DOHH2 (cell line): ENCODE measurements around the gene CPNE5.
"Not testable (repeated sequence)": the region's sequence is repeated elsewhere in the genome, so short reads cannot be mapped to it uniquely, and the experiment has no call there.

ENCODE experiments used
- H3F3A ChIP-seq: fragments of 200-600 bp; sonication (generic), shearing (Covaris generic); 2 replicates; pipeline ENCODE4 v1.6.0; 2016; ENCODE audit warnings: antibody characterized with exemption, mild to moderate bottlenecking; ENCODE audit not compliant: control insufficient read depth, insufficient read depth
- H3K27ac ChIP-seq: fragments of 200-600 bp; sonication (generic); 2 replicates; pipeline ENCODE4 v1.5.1; 2014; ENCODE audit warnings: low read depth, mild to moderate bottlenecking, low read length, moderate library complexity
- H3K27me3 ChIP-seq: fragments of 200-600 bp; sonication (generic); 2 replicates; pipeline ENCODE4 v1.6.1; 2014; ENCODE audit warnings: mild to moderate bottlenecking, low read length, mixed read lengths; ENCODE audit not compliant: control insufficient read depth
- H3K36me3 ChIP-seq: fragments of 200-600 bp; sonication (generic); 2 replicates; pipeline ENCODE4 v1.6.1; 2014; ENCODE audit warnings: mild to moderate bottlenecking, low read length, moderate library complexity, mixed read lengths; ENCODE audit not compliant: control insufficient read depth
- H3K4me1 ChIP-seq: fragments of 200-600 bp; sonication (generic); 2 replicates; pipeline ENCODE4 v1.6.1; 2014; ENCODE audit warnings: mild to moderate bottlenecking, low read length, mixed read lengths; ENCODE audit not compliant: control insufficient read depth
- H3K4me2 ChIP-seq: fragments of 200-600 bp; sonication (generic); 2 replicates; pipeline ENCODE4 v1.6.0; 2014; ENCODE audit warnings: mild to moderate bottlenecking, low read length, moderate library complexity
- H3K4me3 ChIP-seq: fragments of 200-600 bp; sonication (generic); 2 replicates; pipeline ENCODE4 v1.5.1; 2014; ENCODE audit warnings: mild to moderate bottlenecking, low read length, mixed read lengths
- H3K79me2 ChIP-seq: fragments of 200-600 bp; sonication (generic); 2 replicates; pipeline ENCODE4 v1.6.1; 2014; ENCODE audit warnings: mild to moderate bottlenecking, low read length, mixed read lengths; ENCODE audit not compliant: control insufficient read depth
- H3K9me2 ChIP-seq: fragments of 200-600 bp; sonication (generic); replicated peaks from 2 replicates; pipeline ENCODE4 v1.6.1; 2014; ENCODE audit warnings: mild to moderate bottlenecking, low read length, mixed read lengths; ENCODE audit not compliant: control insufficient read depth
- H3K9me3 ChIP-seq: fragments of 200-600 bp; sonication (generic); 2 replicates; pipeline ENCODE4 v1.6.1; 2014; ENCODE audit warnings: antibody characterized with exemption, low read length, mixed read lengths; ENCODE audit not compliant: control insufficient read depth, insufficient read depth
- H4K20me1 ChIP-seq: fragments of 200-600 bp; sonication (generic); 2 replicates; pipeline ENCODE4 v1.6.0; 2014; ENCODE audit warnings: low read depth, mild to moderate bottlenecking, antibody characterized with exemption, low read length, moderate library complexity; ENCODE audit not compliant: control insufficient read depth, insufficient read depth
- CTCF ChIP-seq: fragments of 200-600 bp; sonication (generic); IDR thresholded peaks from one replicate; pipeline ENCODE4 v1.5.1; 2014; ENCODE audit warnings: antibody characterized with exemption, mild to moderate bottlenecking, low read depth, low read length; ENCODE audit not compliant: poor library complexity, severe bottlenecking
- EZH2phosphoT487 ChIP-seq: fragments of 200-600 bp; sonication (generic); IDR thresholded peaks from 2 replicates; pipeline ENCODE4 v1.6.1; 2017; ENCODE audit warnings: borderline replicate concordance, mild to moderate bottlenecking, antibody characterized with exemption, low read length, moderate library complexity, mixed read lengths

Gene CPNE5

GRCh38 chr6:36712816-36713215 lies 126.4 kb downstream of the CPNE5 start:
- H3K27me3 ChIP-seq, result 0 out of 2 replicates have a peak, but pooled peaks cover 4% of the 10 kb centered on the region
- H3K36me3 ChIP-seq, result no peaks in the 10 kb centered on the region
- no peaks in the 10 kb centered on the region for H3K4me1 ChIP-seq
- no peak overlapping the region for H3K4me2 ChIP-seq
- no peak overlapping the region for H3K27ac ChIP-seq
- no peaks in the 10 kb centered on the region for H3F3A ChIP-seq
- no peak overlapping the region for H3K4me3 ChIP-seq
- no peaks in the 10 kb centered on the region for H3K9me2 ChIP-seq
- H3K9me3 ChIP-seq, result no peaks in the 10 kb centered on the region
- no peak for TF ChIP-seq CTCF
- no peak for TF ChIP-seq EZH2phosphoT487
- H3K79me2 ChIP-seq, result no peaks in the 10 kb centered on the region
- no peaks in the 10 kb centered on the region for H4K20me1 ChIP-seq

DNA sequence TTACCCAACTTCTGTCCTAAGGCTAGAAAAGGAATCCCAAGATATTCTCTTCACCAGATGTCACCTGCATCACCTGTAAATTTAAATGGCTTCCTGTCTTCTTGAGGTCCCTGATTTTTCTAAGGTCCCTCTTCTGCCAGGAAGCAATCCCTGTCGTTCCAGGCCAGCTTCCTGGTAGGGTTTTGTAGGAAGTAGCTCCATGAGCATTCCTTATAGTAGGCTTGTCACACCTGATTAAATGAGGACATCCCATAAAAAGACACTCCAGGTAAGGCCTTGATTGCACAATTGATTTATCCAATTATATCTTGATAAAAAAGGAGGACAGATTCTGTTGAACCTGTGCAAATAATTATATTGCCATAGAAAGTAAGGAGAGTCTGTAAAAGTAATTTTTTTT lies 132.9 kb downstream of the CPNE5 start:
- Histone ChIP-seq H3F3A (no peaks in the 10 kb centered on the region), H3K9me2 (no peaks in the 10 kb centered on the region), H3K4me3 (no peak overlapping the region), H3K4me2 (no peak overlapping the region), H3K4me1 (no peaks in the 10 kb centered on the region), H3K9me3 (no peaks in the 10 kb centered on the region), H4K20me1 (no peaks in the 10 kb centered on the region), H3K27ac (no peak overlapping the region), H3K79me2 (no peaks in the 10 kb centered on the region), H3K27me3 (no peaks in the 10 kb centered on the region; the same call in 1 of the 2 replicates), H3K36me3 (no peaks in the 10 kb centered on the region)
- no peak for TF ChIP-seq CTCF
- TF ChIP-seq EZH2phosphoT487, result no peak

DNA sequence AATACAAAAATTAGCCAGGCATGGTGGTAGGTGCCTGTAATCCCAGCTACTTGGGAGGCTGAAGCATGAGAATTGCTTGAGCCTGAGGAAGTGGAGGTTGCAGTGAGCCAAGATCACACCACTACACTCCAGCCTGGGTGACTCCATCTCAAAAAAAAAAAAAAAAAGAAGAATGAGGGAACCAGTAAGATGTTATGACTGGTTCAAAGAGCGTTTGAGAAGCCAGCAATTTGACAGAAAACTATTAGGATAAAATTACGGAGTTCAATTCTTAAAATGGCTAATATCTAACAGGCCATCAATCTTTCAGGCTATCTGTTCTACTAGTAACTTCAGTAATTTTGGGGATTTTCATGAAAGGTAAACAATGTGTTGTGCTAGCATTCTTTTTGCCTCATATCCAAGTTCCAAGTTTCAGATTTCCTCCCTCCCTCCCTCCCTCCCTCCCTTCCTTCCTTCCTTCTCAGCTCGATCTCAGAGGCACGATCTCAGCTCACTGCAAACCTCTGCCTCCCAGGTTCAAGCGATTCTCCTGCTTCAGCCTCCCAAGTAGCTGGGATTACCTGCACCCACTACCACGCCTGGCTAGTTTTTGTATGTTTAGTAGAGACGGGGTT lies 134.2 kb downstream of the CPNE5 start:
- H3K4me3 ChIP-seq, H3K9me3 ChIP-seq, H3K79me2 ChIP-seq, H3F3A ChIP-seq, H4K20me1 ChIP-seq, H3K9me2 ChIP-seq, H3K27me3 ChIP-seq, H3K4me1 ChIP-seq, H3K4me2 ChIP-seq, H3K36me3 ChIP-seq, H3K27ac ChIP-seq: not testable (repeated sequence)

DNA sequence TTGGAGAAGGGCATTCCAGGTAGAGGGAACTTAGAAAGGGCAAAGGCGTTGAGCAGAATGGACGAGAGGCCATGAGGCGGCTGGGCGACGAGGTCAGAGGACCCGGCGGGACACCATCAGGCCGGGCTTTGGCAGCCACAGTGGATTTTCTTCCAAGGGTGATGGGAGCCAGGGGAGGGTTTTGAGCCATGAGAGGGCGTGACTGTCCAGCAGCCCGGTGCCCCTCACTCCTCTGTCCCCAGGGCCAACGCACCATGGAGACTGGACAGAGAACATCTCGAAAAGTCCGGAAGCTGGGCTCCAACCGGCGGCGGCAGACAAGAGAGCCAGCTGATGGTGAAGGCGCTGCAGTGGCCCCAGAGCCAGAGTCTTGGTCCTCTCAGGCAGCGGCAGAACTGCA lies 135.3 kb downstream of the CPNE5 start:
- Histone ChIP-seq H3K27ac (no peak overlapping the region), H3K9me3 (no peaks in the 10 kb centered on the region), H3K9me2 (no peaks in the 10 kb centered on the region), H3K4me3 (no peak overlapping the region), H3K79me2 (no peaks in the 10 kb centered on the region), H3K4me1 (no peaks in the 10 kb centered on the region), H3K4me2 (no peak overlapping the region), H3K27me3 (no peaks in the 10 kb centered on the region; the same call in 1 of the 2 replicates), H3F3A (no peaks in the 10 kb centered on the region), H4K20me1 (no peaks in the 10 kb centered on the region), H3K36me3 (no peaks in the 10 kb centered on the region)
- TF ChIP-seq EZH2phosphoT487 (no peak), CTCF (no peak)
